NCI-H1092 (cell line): ENCODE measurements around the gene KLHDC1.
"Not testable (repeated sequence)": the region's sequence is repeated elsewhere in the genome, so short reads cannot be mapped to it uniquely, and the experiment has no call there.

Experiments
- DNase-seq: peaks from one replicate; lab custom pipeline; 2025; lab: John Stamatoyannopoulos, UW

KLHDC1 gene

GRCh38 chr14:49727171-49727570 lies 34.3 kb downstream of the KLHDC1 start:
- DNase-seq, result no peak

- DNase-seq, result no peak
Measured at GRCh38 chr14:49732896-49733295, 40.0 kb downstream of the KLHDC1 start.

- no peak for DNase-seq
Measured at GRCh38 chr14:49733836-49734235, 40.9 kb downstream of the KLHDC1 start.

GRCh38 chr14:49735669-49736068 lies 42.7 kb downstream of the KLHDC1 start:
- DNase-seq, result not testable (repeated sequence)

- DNase-seq, result no peak
Measured at GRCh38 chr14:49745191-49745590, 52.3 kb downstream of the KLHDC1 start.

GRCh38 chr14:49746476-49746875 lies 53.6 kb downstream of the KLHDC1 start:
- not testable (repeated sequence) for DNase-seq

- no peak for DNase-seq
Measured at GRCh38 chr14:49754570-49755097, 61.7 kb downstream of the KLHDC1 start.

- DNase-seq, result no peak
Measured at GRCh38 chr14:49755378-49755777, 62.5 kb downstream of the KLHDC1 start.

- DNase-seq, result no peak
Measured at GRCh38 chr14:49761839-49762551, 69.1 kb downstream of the KLHDC1 start.

GRCh38 chr14:49766839-49767238 lies 73.9 kb downstream of the KLHDC1 start:
- DNase-seq, result no peak

GRCh38 chr14:49767270-49767570 lies 74.3 kb downstream of the KLHDC1 start:
- no peak for DNase-seq

GRCh38 chr14:49767571-49768300 lies 74.8 kb downstream of the KLHDC1 start, which contains the start of gene KLHDC2:
KLHDC2 (plus strand) TSS chr14:49768153; CDS start chr14:49768469, 316 bp downstream.
- DNase-seq, result peak; percentile 85

- peak; percentile 46 for DNase-seq
Measured at GRCh38 chr14:49768301-49769121, 75.6 kb downstream of the KLHDC1 start.

- no peak for DNase-seq
Measured at GRCh38 chr14:49769171-49769570, 76.3 kb downstream of the KLHDC1 start.

- no peak for DNase-seq
Measured at GRCh38 chr14:49769581-49770211, 76.8 kb downstream of the KLHDC1 start.

- DNase-seq, result no peak
Measured at GRCh38 chr14:49770212-49770817, 77.4 kb downstream of the KLHDC1 start.

GRCh38 chr14:49771691-49772090 lies 78.8 kb downstream of the KLHDC1 start:
- DNase-seq, result not testable (repeated sequence)

GRCh38 chr14:49774106-49774505 lies 81.2 kb downstream of the KLHDC1 start:
- no peak for DNase-seq

GRCh38 chr14:49778421-49778820 lies 85.5 kb downstream of the KLHDC1 start:
- DNase-seq, result no peak

GRCh38 chr14:49781040-49781439 lies 88.1 kb downstream of the KLHDC1 start:
- not testable (repeated sequence) for DNase-seq

- DNase-seq, result no peak
Measured at GRCh38 chr14:49783394-49784014, 90.6 kb downstream of the KLHDC1 start.
